Activated naive CD8-positive, alpha-beta T cell treated with anti-CD3 and anti-CD28 coated beads for 36 hours (primary cell): Measurements from ENCODE around the gene DACH1. TPM values are rescaled to one million over a fixed set of nuclear protein-coding genes. Genes with fewer than 3 reads are reported as not detected.

Source experiments
- DNase-seq: peaks from one replicate; pipeline ENCODE4 v3.0.0; 2021
- H3K27ac Mint-ChIP-seq: one replicate; pipeline ENCODE4 v1.8.0; 2022; ENCODE audit warnings: mild to moderate bottlenecking, moderate library complexity, mixed read lengths
- H3K27me3 Mint-ChIP-seq: one replicate; pipeline ENCODE4 v1.8.0; 2022; ENCODE audit warnings: mild to moderate bottlenecking, mixed read lengths
- H3K36me3 Mint-ChIP-seq: one replicate; pipeline ENCODE4 v1.8.0; 2021; ENCODE audit warnings: mild to moderate bottlenecking, mixed read lengths
- H3K4me1 Mint-ChIP-seq: one replicate; pipeline ENCODE4 v1.8.0; 2021; ENCODE audit warnings: mixed read lengths
- H3K4me3 Mint-ChIP-seq: one replicate; pipeline ENCODE4 v1.8.0; 2022; ENCODE audit warnings: mild to moderate bottlenecking, moderate library complexity, mixed read lengths
- H3K9me3 Mint-ChIP-seq: one replicate; pipeline ENCODE4 v1.8.0; 2022; ENCODE audit warnings: mixed read lengths
- total RNA-seq, 2 experiments: library from RNA; stranded (reverse); gene quantifications; one replicate each; pipeline ENCODE4 v1.2.3, GENCODE V29; 2021

Gene DACH1
- total RNA-seq, 2 experiments from 2014 or later = not detected

- Mint-ChIP-seq H3K9me3 (no peaks in the 10 kb centered on the region), H3K27me3 (no peaks in the 10 kb centered on the region), H3K27ac (no peak overlapping the region), H3K36me3 (no peaks in the 10 kb centered on the region), H3K4me1 (no peaks in the 10 kb centered on the region), H3K4me3 (no peak overlapping the region)
- no peak for DNase-seq
These were observed 261.3 kb downstream of the DACH1 start for GRCh38 chr13:71605744-71606143.

DNA sequence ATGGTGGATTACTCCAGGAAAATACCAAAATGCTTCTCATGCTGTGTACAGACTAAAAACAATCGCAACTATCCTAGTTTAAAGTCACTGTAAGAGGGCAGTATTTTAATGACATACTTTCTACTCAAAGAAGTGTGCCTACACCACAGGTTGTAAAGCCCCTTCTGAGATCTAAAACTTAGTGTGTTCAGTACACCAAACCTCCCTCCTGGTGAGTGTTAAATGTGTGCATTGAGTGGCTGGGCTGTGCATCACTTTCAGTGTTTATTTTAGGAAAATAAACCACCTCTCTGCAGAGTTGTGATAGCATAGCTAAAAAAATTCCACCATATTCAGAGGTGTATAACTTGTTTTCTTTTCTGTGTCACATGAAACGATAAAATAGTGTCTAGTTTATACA, 263.7 kb downstream of the DACH1 start:
- no peak overlapping the region for H3K27ac Mint-ChIP-seq
- H3K9me3 Mint-ChIP-seq = no peaks in the 10 kb centered on the region
- DNase-seq = no peak
- no peak overlapping the region for H3K4me3 Mint-ChIP-seq
- H3K27me3 Mint-ChIP-seq = no peaks in the 10 kb centered on the region
- no peaks in the 10 kb centered on the region for H3K4me1 Mint-ChIP-seq
- no peaks in the 10 kb centered on the region for H3K36me3 Mint-ChIP-seq

DNA sequence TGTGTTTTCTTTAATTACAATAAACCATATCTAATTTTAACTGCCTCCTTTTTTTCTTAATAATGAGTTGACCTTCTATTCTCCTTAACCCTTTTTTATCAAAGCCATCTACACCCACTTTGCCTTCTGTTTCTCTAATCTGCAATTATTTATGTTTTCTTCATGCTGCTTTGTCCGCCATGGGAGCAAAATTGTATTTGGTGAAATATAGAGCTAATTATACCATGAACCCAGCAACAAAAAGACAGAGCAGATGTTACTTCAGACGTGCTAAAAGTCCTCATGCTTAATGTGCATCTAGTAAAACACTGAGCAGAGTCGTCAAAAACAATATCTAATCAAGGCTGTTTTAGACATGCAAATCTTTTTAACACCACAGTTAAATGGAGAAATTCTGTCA, 264.7 kb downstream of the DACH1 start:
- Mint-ChIP-seq H3K4me1 (no peaks in the 10 kb centered on the region), H3K4me3 (no peak overlapping the region)

DNA sequence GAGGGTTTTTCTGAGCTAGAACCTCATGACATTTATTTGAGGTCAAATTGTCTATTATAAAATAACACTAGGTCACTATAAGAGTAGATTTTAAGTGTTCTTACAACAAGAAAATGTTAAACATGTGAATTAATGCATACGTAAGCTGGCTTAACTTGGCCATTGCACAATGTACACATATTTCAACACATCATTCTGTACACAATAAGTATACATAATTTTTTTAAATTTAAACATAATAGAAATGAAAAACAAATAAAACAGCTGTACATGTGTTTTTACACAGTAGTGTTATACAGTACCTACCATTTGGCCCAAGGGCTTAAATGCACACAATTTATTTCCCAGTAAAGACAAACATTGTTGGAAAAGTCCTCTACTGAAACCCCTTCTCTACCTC, 269.9 kb downstream of the DACH1 start:
- H3K9me3 Mint-ChIP-seq = no peaks in the 10 kb centered on the region

More for the DNA sequence above, 264.7 kb downstream of the DACH1 start:
- Mint-ChIP-seq H3K36me3 (no peaks in the 10 kb centered on the region), H3K27ac (no peak overlapping the region), H3K27me3 (no peaks in the 10 kb centered on the region), H3K9me3 (no peaks in the 10 kb centered on the region)
- DNase-seq = no peak

DNA sequence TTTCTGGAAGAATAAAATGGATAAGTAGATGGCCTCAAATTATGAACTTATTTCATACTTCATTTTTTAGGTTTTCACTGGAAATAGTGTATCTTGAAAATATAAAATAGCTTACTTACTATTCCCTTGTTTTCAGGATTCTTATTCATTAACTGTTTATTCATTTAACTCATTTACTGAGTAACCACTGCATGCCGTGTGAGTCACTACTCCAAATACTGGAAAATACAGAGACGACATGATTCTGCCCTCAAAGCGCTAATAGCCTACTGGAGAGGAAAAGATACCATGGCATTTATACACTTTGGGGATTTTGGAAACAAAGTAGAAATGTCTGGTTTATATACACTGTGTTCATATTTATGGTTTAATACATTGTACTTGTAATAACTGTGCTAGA, 270.9 kb downstream of the DACH1 start:
- H3K4me3 Mint-ChIP-seq = no peak overlapping the region
- H3K27ac Mint-ChIP-seq = no peak overlapping the region
- no peaks in the 10 kb centered on the region for H3K9me3 Mint-ChIP-seq
- H3K27me3 Mint-ChIP-seq = no peaks in the 10 kb centered on the region
- H3K36me3 Mint-ChIP-seq = no peaks in the 10 kb centered on the region
- H3K4me1 Mint-ChIP-seq = no peaks in the 10 kb centered on the region
- DNase-seq = no peak

More for the DNA sequence above, 269.9 kb downstream of the DACH1 start:
- no peak for DNase-seq
- Mint-ChIP-seq H3K27me3 (no peaks in the 10 kb centered on the region), H3K4me3 (no peak overlapping the region), H3K36me3 (no peaks in the 10 kb centered on the region), H3K4me1 (no peaks in the 10 kb centered on the region), H3K27ac (no peak overlapping the region)

DNA sequence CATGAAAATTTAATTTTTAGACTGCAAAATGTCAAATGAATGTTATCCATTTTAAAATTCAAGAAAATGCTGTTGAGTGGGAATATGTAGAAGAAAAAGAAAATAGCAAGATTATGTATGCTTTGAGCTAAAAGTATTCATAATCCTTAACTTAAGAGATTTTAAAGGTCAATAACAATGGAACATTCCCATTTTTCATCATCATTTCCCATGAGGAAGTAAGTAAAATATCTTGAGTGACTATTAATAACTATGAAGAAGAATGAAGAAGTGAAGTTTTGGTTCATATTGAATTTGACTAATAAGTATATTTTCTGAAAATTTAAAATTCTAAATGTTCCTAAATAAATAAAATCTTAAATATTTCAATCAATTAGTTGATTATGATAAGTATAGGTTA, 273.4 kb downstream of the DACH1 start:
- H3K27ac Mint-ChIP-seq = no peak overlapping the region
- H3K4me1 Mint-ChIP-seq = no peaks in the 10 kb centered on the region
- no peaks in the 10 kb centered on the region for H3K36me3 Mint-ChIP-seq
- no peak for DNase-seq
- no peak overlapping the region for H3K4me3 Mint-ChIP-seq
- H3K27me3 Mint-ChIP-seq = no peaks in the 10 kb centered on the region
- no peaks in the 10 kb centered on the region for H3K9me3 Mint-ChIP-seq

DNA sequence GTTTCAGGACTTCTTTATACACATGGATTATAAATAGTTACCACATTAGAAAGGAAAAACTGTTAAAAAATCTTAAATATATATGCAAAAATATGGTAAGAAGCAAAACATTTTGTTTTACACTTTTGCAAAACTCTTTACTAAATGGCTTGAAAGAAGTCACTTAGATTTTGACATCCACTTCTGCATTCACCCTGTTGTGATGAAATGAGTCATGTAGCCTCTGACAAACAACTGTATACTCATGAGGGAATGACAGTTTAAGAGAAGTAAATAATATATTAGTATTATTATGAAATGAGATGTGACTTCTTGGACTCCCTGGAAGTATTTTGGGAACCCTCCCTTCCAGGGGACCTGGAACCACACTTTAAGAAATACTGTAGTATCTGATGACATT, 275.6 kb downstream of the DACH1 start:
- no peaks in the 10 kb centered on the region for H3K27me3 Mint-ChIP-seq
- H3K9me3 Mint-ChIP-seq = no peaks in the 10 kb centered on the region
- no peak for DNase-seq
- H3K4me3 Mint-ChIP-seq = no peak overlapping the region
- H3K27ac Mint-ChIP-seq = no peak overlapping the region
- no peaks in the 10 kb centered on the region for H3K4me1 Mint-ChIP-seq
- no peaks in the 10 kb centered on the region for H3K36me3 Mint-ChIP-seq

DNA sequence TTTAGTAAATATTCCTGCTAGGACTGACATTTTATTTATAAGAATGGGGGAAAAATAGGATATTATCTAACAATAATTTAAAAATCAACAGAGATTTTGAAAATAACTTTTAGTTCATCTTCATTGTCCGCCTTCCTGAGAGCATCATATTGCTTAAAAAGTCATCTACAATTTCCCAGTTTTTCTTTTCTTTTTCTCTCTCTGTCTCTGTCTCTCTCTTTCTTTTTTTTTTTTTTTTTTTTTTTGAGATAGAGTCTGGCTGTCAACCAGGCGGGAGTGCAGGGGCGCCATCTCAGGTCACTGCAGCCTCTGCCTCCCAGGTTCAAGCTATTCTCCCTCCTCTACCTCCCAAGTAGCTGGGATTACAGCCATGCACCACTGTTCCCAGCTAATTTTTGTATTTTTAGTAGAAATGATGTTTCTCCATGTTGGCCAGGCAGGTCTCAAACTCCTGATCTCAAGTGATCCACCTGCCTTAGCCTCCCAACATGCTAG, 276.3 kb downstream of the DACH1 start:
- Mint-ChIP-seq H3K4me1 (no peaks in the 10 kb centered on the region), H3K36me3 (no peaks in the 10 kb centered on the region), H3K4me3 (no peak overlapping the region), H3K27me3 (no peaks in the 10 kb centered on the region), H3K9me3 (no peaks in the 10 kb centered on the region), H3K27ac (no peak overlapping the region)
- no peak for DNase-seq

GRCh38 chr13:71589032-71589431, 278.0 kb downstream of the DACH1 start:
- H3K27me3 Mint-ChIP-seq = no peaks in the 10 kb centered on the region
- no peaks in the 10 kb centered on the region for H3K9me3 Mint-ChIP-seq
- no peak for DNase-seq
- no peaks in the 10 kb centered on the region for H3K4me1 Mint-ChIP-seq
- no peak overlapping the region for H3K27ac Mint-ChIP-seq
- no peaks in the 10 kb centered on the region for H3K36me3 Mint-ChIP-seq
- no peak overlapping the region for H3K4me3 Mint-ChIP-seq

- Mint-ChIP-seq H3K4me3 (no peak overlapping the region), H3K9me3 (no peaks in the 10 kb centered on the region), H3K4me1 (no peaks in the 10 kb centered on the region), H3K27me3 (no peaks in the 10 kb centered on the region), H3K36me3 (no peaks in the 10 kb centered on the region), H3K27ac (no peak overlapping the region)
- DNase-seq = no peak
These were observed 279.2 kb downstream of the DACH1 start for GRCh38 chr13:71587817-71588216.

DNA sequence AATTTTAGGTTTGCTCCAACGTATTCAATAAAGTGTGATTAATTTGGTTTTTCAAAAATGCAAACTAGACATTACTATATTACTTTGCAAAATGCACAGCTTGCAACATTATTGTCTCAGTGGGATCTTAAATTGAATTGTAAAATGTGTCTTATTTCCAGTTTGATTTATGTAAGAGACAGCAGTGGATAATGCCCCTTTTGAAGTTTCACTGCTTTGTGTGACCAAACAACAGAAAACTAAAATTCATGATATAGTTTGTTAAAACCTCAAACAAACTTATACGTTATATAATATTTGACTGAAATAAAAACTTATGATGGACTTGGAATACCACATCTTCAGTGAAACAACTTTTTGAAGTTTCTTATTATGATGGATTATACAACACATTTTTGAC, 279.8 kb downstream of the DACH1 start:
- no peaks in the 10 kb centered on the region for H3K27me3 Mint-ChIP-seq
- H3K27ac Mint-ChIP-seq = no peak overlapping the region
- no peak for DNase-seq
- H3K36me3 Mint-ChIP-seq = no peaks in the 10 kb centered on the region
- no peaks in the 10 kb centered on the region for H3K4me1 Mint-ChIP-seq
- no peaks in the 10 kb centered on the region for H3K9me3 Mint-ChIP-seq
- no peak overlapping the region for H3K4me3 Mint-ChIP-seq

DNA sequence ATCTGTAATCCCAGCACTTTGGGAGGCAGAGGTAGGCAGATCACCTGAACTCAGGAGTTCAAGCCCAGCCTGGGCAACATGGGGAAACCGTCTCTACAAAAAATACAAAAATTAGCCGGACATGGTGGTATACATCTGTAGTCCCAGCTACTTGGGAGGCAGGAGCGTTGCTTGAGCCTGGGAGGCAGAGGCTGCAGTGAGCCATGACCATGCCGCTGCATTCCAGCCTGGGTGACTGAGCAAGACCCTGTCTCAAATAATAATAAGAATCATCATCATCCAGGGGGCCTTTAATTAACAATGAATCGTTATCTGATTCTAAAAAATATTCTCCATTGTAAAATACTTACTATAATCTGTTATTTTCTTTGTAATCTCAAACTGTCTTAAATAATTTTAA, 283.4 kb downstream of the DACH1 start:
- Mint-ChIP-seq H3K36me3 (no peaks in the 10 kb centered on the region), H3K4me3 (no peak overlapping the region), H3K27ac (no peak overlapping the region), H3K4me1 (no peaks in the 10 kb centered on the region), H3K27me3 (no peaks in the 10 kb centered on the region), H3K9me3 (no peaks in the 10 kb centered on the region)
- DNase-seq = no peak

- H3K4me3 Mint-ChIP-seq = no peak overlapping the region
- DNase-seq = no peak
- no peaks in the 10 kb centered on the region for H3K9me3 Mint-ChIP-seq
- no peaks in the 10 kb centered on the region for H3K36me3 Mint-ChIP-seq
- no peak overlapping the region for H3K27ac Mint-ChIP-seq
- H3K27me3 Mint-ChIP-seq = no peaks in the 10 kb centered on the region
- H3K4me1 Mint-ChIP-seq = no peaks in the 10 kb centered on the region
These were observed 286.4 kb downstream of the DACH1 start for GRCh38 chr13:71580614-71581013.

- Mint-ChIP-seq H3K4me1 (no peaks in the 10 kb centered on the region), H3K27ac (no peak overlapping the region)
These were observed 289.0 kb downstream of the DACH1 start for GRCh38 chr13:71578048-71578447.

DNA sequence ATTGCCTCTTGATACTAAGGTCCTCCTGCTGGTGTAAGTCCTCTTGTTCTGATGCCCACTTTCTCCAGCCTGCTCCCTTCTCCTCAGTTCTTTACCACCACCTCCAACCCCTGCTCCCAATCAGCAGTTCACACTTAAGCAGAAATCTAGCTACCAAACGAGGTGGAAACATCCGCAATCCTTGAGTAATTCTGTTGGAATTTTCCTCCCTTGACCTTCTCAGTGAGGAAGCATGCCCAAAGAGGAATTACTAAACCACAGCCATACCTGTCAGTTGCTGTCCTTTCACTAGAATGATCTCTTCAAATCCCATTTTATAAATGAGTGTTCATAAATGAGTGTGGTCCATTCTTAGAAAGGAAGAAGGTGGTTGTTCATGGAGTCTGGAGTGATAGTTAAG, 289.9 kb downstream of the DACH1 start:
- Mint-ChIP-seq H3K27ac (no peak overlapping the region), H3K4me1 (no peaks in the 10 kb centered on the region), H3K9me3 (no peaks in the 10 kb centered on the region), H3K4me3 (no peak overlapping the region), H3K27me3 (no peaks in the 10 kb centered on the region), H3K36me3 (no peaks in the 10 kb centered on the region)
- DNase-seq = no peak

More at GRCh38 chr13:71578048-71578447, 289.0 kb downstream of the DACH1 start:
- H3K36me3 Mint-ChIP-seq = no peaks in the 10 kb centered on the region
- DNase-seq = no peak
- no peaks in the 10 kb centered on the region for H3K9me3 Mint-ChIP-seq
- H3K4me3 Mint-ChIP-seq = no peak overlapping the region
- no peaks in the 10 kb centered on the region for H3K27me3 Mint-ChIP-seq

GRCh38 chr13:71576571-71576970, 290.4 kb downstream of the DACH1 start:
- Mint-ChIP-seq H3K4me1 (no peaks in the 10 kb centered on the region), H3K27ac (no peak overlapping the region), H3K9me3 (no peaks in the 10 kb centered on the region), H3K27me3 (no peaks in the 10 kb centered on the region), H3K36me3 (no peaks in the 10 kb centered on the region), H3K4me3 (no peak overlapping the region)
- no peak for DNase-seq

DNA sequence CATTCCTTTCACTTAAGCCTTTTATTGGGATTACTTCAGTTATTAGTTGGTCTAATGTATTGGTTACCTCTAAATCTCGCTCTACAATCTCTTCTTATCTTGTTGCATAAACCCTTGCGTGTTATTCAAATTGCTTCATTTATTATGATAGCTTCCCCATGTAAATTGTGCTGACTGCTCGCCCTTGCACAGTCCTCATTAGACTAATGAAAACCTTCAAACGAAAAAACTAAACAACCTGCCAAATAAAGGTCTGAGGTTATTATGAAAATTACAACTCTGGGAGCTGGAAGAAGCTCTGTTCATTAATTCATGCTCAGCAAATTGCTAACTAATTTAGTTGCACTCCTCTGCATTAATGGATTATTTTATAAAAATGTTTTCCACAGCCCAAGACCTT, 320.1 kb downstream of the DACH1 start:
- Mint-ChIP-seq H3K4me3 (no peak overlapping the region), H3K36me3 (no peaks in the 10 kb centered on the region), H3K9me3 (no peaks in the 10 kb centered on the region), H3K27ac (no peak overlapping the region), H3K4me1 (no peaks in the 10 kb centered on the region), H3K27me3 (no peaks in the 10 kb centered on the region)
- DNase-seq = no peak
